PFSK-1 (cell line): Measurements from ENCODE around the gene SNAP25.

Experiments used
- FOXP2 ChIP-seq: optimal IDR thresholded peaks from 2 replicates; pipeline ENCODE3; 2011; ENCODE audit warnings: borderline replicate concordance, control low read depth, inconsistent platforms; ENCODE audit not compliant: insufficient read depth; ENCODE audit errors: extremely low read length, extremely low read depth
- POLR2AphosphoS5 ChIP-seq: IDR thresholded peaks from 2 replicates; pipeline ENCODE4 v1.6.1; 2012; ENCODE audit warnings: low read depth, mild to moderate bottlenecking, control low read depth, low read length, moderate library complexity
- REST ChIP-seq, 2 experiments: IDR thresholded peaks; 2 replicates each; pipeline versions ENCODE4 v1.6.1 to v1.8.0; 2011 to 2012; ENCODE audit warnings: low read depth in 2 of 2, low read length in 2 of 2, control low read depth in 1 of 2, inconsistent platforms in 1 of 2, mild to moderate bottlenecking in 1 of 2, moderate library complexity in 1 of 2; ENCODE audit not compliant: insufficient read depth in 1 of 2
- TAF1 ChIP-seq: IDR thresholded peaks from 2 replicates; pipeline ENCODE4 v1.6.1; 2012; ENCODE audit warnings: low read length, control low read depth, borderline replicate concordance; ENCODE audit not compliant: insufficient read depth

DNA sequence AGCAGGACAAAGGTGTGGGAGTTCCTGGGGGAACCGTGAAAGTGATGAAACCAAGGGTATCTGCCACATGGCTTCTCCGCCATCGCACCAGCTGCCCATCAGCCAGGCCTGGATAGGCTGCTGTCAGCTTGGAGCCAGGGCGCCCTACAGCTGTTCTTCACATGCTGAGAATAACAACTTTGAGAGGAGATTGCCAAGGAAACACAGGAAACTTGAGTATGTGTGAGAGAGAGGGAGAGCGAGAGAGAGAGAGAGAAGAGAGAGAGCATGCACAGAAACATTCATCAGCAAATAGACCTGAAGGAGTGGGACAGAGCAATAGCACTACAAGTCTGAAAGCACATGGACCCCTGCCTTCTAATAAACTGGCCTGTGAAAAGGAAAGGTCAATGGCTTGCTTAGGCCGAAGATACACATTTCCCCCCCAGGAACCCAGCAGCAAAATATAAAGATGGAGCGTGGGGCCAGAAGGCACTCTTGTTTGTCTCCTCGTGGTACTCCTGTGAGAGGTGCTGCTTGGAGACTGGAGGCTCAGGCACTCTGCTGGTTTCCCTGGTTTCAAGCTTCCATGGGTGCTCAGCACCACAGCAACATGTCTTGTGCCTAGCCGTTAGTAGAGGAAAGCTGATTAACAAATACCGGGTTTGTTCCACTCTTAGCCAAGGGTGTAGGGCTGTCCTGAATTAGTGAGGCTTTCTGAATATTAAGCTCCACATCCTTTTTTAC is 53.0 kb downstream of the SNAP25 start:
- TF ChIP-seq REST (IDR thresholded peaks at IDR 0.05; ENCODE audit: insufficient read depth in 1 of 2, low read depth in 2 of 2, low read length in 2 of 2) = no peak
- no peak for TF ChIP-seq TAF1
- no peak for TF ChIP-seq FOXP2
- TF ChIP-seq POLR2AphosphoS5 = no peak
